Glutamatergic neuron (in vitro differentiated cells): ENCODE measurements around the gene ZNF385C. TPM values are rescaled to one million over a fixed set of nuclear protein-coding genes. Genes with fewer than 3 reads are reported as not detected.

Experiments used
- DNase-seq: peaks from one replicate; pipeline ENCODE4 v3.0.0; 2022
- H3K27ac Mint-ChIP-seq: one replicate; pipeline ENCODE4 v1.8.0; 2020; ENCODE audit warnings: mild to moderate bottlenecking, mixed read lengths, inconsistent platforms; ENCODE audit not compliant: unreplicated experiment
- H3K27me3 Mint-ChIP-seq: one replicate; pipeline ENCODE4 v1.8.0; 2020; ENCODE audit warnings: mild to moderate bottlenecking, moderate library complexity, mixed read lengths, inconsistent platforms; ENCODE audit not compliant: unreplicated experiment
- H3K36me3 Mint-ChIP-seq: one replicate; pipeline ENCODE4 v1.8.0; 2020; ENCODE audit warnings: mild to moderate bottlenecking, mixed read lengths, inconsistent platforms; ENCODE audit not compliant: unreplicated experiment
- H3K4me1 Mint-ChIP-seq: one replicate; pipeline ENCODE4 v1.8.0; 2020; ENCODE audit warnings: mild to moderate bottlenecking, low read depth, mixed read lengths, inconsistent platforms; ENCODE audit not compliant: unreplicated experiment
- H3K4me3 Mint-ChIP-seq: one replicate; pipeline ENCODE4 v1.8.0; 2020; ENCODE audit warnings: mild to moderate bottlenecking, mixed read lengths, inconsistent platforms; ENCODE audit not compliant: unreplicated experiment
- H3K9me3 Mint-ChIP-seq: one replicate; pipeline ENCODE4 v1.8.0; 2020; ENCODE audit warnings: mild to moderate bottlenecking, moderate library complexity, mixed read lengths, inconsistent platforms; ENCODE audit not compliant: unreplicated experiment
- CTCF ChIP-seq: fragments of 200-600 bp; sonication (generic); IDR thresholded peaks from one replicate; pipeline ENCODE4 v1.5.0; 2021; ENCODE audit not compliant: partially characterized antibody, unreplicated experiment
- total RNA-seq: library from RNA; stranded (reverse); fragmentation: NEBNext Ultra II Directional; extraction: Animal tissue kit (Norgen Biotek cat#: 25700); gene quantifications from one replicate; pipeline ENCODE4 v1.2.1, GENCODE V29; 2021; ENCODE audit not compliant: unreplicated experiment

ZNF385C gene
- total RNA-seq, 1 donor from 2014 or later: 1.5 TPM

GRCh38 chr17:42138749-42139492, 40.6 kb upstream of the ZNF385C start:
- Mint-ChIP-seq H3K36me3 (no peaks in the 10 kb centered on the region), H3K4me3 (no peak overlapping the region), H3K27me3 (peaks cover under 1% of the 10 kb centered on the region), H3K4me1 (peaks cover 24% of the 10 kb centered on the region), H3K9me3 (no peaks in the 10 kb centered on the region), H3K27ac (peak overlapping the region; percentile 64)
- no peak for TF ChIP-seq CTCF
- no peak for DNase-seq

GRCh38 chr17:42136654-42137051, 38.4 kb upstream of the ZNF385C start:
- Mint-ChIP-seq H3K36me3 (no peaks in the 10 kb centered on the region), H3K4me1 (peaks cover 31% of the 10 kb centered on the region), H3K4me3 (no peak overlapping the region), H3K9me3 (no peaks in the 10 kb centered on the region), H3K27me3 (peaks cover 2% of the 10 kb centered on the region), H3K27ac (no peak overlapping the region)
- DNase-seq: no peak
- TF ChIP-seq CTCF: no peak

- Mint-ChIP-seq H3K4me3 (no peak overlapping the region), H3K27me3 (peaks cover 2% of the 10 kb centered on the region), H3K4me1 (peaks cover 32% of the 10 kb centered on the region), H3K9me3 (no peaks in the 10 kb centered on the region), H3K36me3 (peaks cover 4% of the 10 kb centered on the region), H3K27ac (no peak overlapping the region)
- no peak for DNase-seq
- TF ChIP-seq CTCF: no peak
Observed at GRCh38 chr17:42135664-42136653, 37.7 kb upstream of the ZNF385C start.

- peaks cover 4% of the 10 kb centered on the region for H3K36me3 Mint-ChIP-seq
- TF ChIP-seq CTCF: no peak
Observed at GRCh38 chr17:42135151-42135550, 36.9 kb upstream of the ZNF385C start.

More at GRCh38 chr17:42135151-42135550, 36.9 kb upstream of the ZNF385C start:
- no peak for DNase-seq
- Mint-ChIP-seq H3K4me3 (no peak overlapping the region), H3K27ac (no peak overlapping the region), H3K9me3 (no peaks in the 10 kb centered on the region), H3K4me1 (peaks cover 35% of the 10 kb centered on the region), H3K27me3 (peaks cover 2% of the 10 kb centered on the region)
